ENCODE results near the gene VIPR2.

VIPR2 gene

DNA sequence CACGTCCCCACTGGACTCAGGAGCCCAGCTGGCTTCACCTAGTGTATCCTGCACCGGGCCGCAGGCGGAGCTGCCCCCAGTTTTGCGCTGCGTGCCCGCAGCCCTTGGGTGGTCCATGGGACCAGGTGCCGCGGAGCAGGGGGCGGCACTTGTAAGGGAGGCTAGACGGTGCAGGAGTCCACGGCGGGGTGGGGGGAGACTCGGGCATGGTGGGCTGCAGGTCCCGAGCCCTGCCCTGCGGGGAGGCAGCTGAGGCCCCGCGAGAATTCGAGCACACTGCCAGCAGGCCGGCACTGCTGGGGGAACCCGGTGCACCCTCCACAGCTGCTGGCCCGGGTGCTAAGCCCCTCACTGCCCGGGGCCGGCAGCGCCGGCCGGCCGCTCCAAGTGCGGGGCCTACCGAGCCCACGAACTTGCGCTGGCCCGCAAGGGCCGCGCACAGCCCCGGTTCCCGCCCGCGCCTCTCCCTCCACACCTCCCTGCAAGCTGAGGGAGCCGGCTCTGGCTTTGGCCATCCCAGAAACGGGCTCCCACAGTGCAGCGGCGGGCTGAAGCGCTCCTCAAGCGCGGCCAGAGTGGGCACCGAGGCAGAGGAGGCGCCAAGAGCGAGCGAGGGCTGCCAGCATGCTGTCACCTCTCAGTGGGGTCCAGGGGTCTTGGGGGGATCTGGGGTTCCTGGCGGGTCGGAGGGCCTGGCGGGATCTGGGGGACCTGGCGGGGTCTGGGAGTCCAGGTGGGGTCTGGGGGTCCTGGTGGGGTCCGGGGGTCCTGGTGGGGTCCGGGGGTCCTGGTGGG is 81.4 kb downstream of the VIPR2 start:
- peak; percentile 12 for DNase-seq

DNA sequence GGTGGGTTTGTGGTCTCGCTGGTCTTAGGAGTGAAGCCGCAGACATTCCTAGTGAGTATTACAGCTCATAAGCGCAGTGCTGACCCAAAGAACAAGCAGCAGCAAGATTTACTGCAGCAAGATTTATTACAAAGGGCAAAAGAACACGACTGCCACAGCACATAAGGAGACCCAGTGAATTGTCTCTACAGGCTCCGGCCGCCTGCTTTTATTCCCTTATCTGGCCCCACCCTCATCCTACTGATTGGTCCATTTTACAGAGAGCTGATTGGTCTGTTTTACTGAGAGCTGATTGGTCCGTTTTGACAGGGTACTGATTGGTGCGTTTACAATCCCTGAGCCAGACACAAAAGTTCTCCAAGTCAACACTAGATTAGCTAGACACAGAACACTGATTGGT is 82.1 kb downstream of the VIPR2 start:
- peak; percentile 12 for DNase-seq

DNA sequence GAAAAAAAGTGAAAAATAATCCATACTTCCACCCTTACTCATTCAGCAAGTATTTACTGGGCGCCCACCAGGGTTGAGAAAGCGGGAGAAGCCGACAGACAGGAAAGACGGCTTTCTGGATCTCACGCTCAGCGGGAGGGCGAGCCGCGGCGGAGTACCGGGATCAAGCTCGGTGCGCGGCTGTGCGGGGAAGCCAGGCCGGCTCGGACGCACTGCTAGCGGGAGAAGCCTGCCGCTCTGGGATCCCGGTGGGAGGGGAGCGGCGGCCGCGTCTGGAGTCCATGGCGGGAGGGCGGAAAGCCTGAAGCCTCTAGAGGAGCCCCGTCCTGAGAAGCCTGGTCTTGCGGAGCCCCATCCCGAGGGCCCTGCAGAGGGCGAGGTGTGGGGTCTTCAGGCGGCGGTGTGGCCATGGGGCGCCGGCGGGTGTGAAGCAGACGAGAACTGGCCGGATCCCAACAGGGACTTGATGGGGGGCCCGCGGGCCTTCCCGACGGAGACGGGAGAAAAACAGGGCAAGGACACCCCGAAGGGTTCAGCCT is 82.9 kb downstream of the VIPR2 start:
- peak; percentile 22 for DNase-seq

DNA sequence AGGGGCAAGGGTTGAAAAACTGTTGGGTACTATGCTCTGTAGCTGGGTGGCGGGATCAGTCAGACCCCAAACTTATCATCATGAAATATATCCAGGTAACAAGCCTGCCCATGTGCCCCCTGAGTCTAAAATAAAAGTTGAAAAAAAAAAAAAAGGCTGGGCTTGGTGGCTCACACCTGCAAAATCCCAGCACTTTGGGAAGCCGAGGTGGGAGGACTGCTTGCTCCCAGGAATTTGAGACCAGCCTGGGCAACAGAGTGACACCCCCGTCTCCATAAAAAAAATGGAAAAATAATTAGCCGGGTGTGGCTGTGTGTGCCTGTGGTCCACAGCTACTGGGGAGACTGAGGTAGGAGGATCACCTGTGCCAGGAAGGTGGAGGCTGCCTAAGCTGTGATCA is 83.5 kb downstream of the VIPR2 start:
- DNase-seq = no peak

DNA sequence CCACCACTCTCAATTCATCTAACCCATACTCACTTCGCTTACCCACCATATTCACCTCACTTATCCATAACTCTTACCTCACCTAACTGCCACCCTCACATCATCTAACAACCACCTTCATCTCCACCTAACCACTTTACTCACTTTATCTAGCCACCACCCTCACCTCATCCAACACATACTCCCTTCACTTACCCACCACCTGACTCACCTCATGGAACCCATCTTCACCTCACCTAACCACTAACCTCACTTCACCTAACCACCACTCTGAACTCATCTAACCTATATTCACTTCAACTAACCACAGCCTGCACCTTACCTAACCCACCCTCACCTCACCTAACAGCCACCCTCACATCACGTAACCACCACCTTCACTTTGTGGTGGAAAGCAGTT is 84.2 kb downstream of the VIPR2 start:
- DNase-seq = no peak

DNA sequence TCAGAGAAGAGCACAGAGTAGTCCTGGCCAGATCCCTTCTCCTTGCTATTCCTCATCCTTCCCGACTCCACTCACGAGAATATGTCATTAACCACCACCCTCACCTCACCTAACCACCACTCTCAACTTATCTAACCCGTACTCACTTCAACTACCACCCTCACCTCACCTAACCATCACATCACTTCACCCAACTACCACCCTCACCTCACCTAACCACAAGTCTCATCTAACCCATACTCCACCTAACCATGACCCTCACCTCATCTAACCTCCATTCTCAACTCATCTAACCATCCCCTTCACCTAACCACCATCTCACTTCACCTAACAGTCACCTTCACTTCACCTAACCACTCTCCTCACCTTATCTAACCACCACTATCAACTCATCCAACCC is 85.0 kb downstream of the VIPR2 start:
- DNase-seq = no peak

DNA sequence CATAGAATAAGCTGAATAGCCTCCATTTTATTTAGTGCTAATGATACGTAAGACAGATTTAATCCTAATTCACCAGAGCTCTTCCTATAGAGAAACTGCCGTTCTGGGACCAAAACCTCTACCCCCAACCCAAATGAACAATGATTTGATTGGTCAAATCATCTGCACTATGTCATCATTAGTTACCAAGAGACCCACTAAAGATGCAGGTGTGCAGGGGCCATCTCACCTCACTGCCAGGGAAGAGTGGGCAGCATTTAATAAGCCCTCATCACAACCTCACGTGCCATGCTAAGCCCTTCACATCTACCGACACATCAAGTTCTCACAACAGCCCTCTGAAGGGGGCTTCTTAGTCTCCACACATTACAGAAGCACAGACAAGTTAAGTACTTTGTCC is 87.0 kb downstream of the VIPR2 start:
- DNase-seq = no peak

DNA sequence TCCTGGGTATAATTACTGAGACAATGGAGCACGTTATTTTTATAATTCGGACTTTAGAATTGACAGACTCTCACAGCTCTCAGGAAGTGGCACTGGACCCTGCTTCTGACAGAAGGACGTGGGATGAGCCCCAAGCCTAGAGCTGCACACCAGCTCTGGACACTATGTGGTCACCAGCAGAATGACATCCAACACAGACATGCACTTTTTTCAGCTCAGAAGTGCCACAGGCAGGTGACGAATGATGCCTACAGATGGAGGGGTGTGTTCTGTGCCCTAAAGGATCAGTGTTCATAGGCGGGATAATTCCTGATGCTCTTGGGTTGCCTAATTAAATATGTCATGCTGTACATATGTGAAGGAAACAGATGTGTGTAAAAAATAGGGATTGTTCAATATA is 87.9 kb downstream of the VIPR2 start:
- DNase-seq = no peak

DNA sequence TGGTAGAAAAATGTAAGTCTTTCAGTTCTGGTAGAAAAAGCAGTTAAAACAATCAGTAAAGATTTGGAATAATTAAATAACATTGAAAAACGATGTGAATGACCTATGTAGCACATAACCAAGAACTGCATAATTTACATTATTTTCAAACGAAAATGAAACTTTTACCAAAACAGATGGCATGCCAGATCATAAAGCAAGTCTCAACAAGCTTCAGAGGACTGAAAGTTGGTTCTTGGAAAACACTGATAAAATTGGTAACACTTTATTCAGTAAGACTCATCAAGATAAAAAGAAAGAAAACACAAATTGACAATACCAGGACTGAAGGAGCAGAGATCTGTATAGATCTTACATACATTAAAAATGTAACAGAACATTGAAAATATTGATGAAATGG is 92.8 kb downstream of the VIPR2 start:
- DNase-seq = no peak

DNA sequence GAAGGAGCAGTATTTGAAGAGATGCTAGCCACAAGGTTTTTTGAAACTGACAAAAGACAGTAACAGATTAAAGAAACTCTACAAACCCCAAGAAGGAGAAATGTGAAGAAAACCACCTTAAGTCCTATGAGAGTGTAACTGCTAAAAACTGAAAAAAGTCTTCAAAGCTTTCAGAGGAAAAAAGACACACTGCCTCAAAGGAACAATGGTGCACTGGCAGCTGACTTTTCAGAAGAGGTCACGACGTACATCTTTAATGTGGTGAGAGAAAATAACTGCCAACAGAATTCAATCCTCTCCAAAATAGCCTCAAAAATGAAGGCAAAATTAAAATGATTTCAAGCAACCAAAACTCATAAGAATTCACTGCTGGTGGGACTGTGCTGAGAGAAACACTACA is 94.0 kb downstream of the VIPR2 start:
- DNase-seq = no peak

DNA sequence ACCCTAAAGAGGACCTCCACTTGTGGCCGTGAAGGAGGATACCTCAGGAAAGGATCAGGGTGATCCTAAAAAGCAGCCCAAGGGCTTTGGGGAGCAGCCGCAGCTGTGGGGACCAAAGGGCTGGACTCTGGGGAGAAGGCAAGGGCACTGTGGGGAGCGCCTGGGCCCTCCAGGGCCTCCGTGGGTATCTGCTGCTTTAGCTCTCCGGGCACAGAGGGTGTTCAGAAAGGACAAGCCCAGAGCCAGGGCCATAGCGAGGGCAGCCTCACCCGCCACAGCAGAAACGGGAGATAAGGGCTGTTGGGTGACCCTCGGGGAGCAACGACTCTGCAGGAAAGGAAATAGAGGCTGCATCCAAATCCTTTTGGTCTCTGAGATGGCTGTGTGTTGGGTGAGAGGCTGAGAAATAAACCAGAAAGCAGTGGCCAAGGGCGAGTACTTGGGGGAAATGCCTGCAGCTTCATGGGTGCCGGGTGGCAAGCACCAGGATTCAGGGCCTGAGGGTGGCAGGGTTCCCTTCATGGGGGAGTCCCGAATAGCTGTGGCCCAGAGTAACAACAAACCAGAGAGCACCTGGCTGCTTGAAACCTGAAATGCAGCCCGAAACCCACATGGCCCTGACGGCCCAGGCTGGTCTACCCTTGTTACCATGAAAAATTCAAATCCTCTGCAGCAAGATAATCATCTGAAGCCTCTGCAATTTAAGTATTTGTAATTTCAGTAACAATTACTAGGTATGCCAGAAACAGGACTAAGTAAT is 95.2 kb downstream of the VIPR2 start:
- DNase-seq = peak; percentile 11

DNA sequence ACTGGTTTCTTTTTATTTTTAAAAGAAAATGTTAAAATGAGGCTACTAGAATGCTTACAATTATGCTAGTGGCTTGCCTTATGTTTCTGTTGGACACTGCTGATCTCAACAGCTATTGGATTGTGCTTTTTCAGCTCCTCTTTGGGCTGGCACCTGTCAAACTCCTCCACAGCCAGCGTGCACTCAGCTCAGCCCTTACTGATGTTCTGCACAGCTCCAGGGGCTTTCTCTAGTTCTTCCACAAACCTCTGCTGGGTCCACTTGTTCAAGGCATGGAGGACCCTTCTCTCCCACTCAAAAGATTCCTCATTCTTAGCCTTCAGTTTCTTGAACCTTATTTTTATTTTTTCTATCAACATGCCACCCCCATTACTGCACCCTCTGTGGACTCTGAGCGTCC is 96.0 kb downstream of the VIPR2 start:
- DNase-seq = no peak

DNA sequence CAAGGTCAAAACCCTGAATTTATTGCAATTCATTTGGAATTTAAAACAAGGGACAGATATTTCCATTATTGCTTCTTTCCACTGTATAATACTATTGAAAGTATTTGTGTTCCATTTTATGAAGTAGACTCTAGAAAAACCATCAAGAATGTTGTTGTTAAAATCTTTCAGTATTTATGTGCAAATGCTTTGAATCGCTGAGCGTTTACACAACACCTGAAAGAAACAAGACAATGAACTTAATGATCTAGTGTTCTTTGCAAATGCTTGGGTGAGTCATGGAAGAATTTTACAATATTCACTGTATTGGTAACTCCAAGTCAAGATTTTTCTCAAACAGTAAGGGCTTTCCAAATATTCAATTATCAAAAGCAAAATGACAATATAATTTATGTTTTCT is 97.1 kb downstream of the VIPR2 start:
- DNase-seq = no peak

DNA sequence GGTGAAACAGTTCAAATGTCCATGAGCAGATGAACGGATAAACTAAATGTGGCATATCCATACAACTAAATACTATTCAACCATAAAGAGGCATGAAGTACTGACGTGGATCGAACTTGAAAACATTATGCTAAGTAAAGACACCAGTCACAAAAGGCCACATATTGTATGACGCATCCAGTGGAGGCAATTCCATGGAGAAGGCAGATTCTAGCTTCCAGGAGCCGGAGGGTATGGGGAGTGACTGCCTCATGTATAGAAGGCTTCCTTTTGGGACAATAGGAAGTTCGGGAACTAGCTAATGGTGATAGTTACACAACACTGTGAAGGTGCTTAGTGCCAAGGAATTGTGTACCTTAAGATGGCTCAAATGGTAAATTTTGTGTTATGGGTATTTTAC is 98.4 kb downstream of the VIPR2 start:
- DNase-seq = no peak

DNA sequence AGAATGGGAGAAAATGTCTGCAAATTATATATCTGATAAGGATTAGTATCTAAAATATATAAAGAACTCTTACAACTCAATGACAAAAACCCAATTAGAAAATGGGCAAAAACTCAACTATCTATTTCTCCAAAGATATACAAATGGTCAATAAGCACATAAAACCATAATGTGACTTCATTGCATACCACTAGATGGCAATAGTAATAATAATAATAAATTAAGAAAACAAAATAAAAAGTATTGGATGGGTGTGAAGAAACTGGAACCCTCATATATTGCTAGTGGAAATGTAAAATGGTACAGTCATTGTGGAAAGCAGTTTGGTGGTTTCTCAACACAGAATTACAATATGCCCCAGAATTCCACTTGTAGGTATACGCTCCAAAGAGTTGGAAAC is 98.8 kb downstream of the VIPR2 start:
- no peak for DNase-seq

DNA sequence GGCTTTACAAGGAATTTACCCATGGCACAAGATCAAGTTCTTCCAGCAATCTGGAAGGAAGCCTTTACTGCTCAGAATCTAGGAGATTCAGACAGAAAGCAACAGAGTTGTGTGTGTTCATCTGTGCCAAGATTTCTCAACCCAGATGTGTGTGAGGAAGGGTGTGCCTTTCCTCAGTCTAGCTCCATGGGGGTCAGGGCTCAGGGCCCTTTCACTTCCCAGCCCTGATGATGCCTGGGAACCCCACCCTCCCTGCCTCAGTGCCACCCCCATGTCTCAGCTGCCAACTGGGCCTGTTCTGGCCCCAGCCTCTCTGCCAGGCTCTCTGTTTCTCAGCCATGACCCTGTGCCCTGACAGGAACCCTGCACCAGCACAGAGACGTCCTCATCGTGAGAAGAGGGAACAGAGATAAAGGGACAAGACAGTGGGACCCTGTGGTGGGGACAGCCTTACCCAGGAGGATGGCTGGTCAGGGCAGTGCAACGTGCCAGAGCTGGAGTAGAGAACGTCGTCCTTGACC is 102.0 kb downstream of the VIPR2 start:
- DNase-seq = no peak

DNA sequence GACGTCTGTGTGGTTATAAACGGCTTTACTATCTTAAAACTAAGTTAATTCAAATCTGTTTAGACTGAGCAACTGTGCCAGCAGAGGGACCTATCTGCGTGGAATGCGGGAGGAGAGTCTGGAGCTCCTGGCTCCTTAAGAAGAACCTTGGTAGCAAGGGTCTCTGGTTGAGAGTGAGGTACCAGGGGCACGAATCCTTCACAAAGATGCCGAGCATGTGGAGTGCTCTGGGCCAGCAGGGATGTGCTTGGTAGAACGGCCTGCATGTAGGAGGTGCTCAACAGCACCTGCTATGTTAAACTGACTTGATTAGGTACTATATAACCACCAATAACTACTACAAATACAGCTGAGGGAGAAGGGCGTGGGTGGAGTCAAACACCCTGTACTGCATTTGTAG is 102.6 kb downstream of the VIPR2 start:
- DNase-seq = no peak

DNA sequence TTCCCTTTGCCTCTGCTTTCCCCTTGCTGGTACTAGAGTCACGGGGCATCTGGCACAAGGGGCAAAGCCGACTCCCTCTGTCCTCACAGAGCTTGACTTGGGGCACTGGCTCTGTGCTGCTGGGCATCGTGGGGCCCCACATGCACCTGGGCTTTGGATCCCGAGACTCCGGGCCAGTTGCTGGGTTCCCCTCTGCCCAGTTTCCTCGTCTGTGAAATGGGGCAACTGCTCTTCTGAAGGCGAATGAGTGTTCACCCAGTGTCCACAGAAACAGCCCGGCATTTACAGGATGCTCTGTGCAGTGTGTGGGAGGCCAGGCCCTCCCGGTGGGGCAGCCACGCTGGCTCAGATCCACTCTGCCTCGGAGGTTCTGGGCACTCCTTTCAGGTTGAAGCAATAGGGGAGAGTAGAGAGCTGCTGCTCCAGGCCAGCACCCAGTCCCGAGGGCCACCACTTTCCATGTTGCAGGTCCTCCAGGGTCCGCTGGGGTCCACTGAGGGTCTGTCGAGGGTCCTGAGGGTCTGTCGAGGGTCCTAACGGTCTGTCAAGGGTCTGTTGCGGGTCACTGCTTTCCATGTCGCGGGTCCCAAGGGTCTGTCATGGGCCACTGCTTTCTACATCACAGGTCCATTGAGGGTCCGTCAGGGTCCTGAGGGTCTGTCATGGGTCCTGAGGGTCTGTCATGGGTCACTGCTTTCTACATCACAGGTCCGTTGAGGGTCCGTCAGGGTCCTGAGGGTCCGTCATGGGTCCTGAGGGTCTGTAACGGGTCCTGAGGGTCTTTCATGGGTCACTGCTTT is 103.6 kb downstream of the VIPR2 start:
- peak; percentile 21 for DNase-seq

DNA sequence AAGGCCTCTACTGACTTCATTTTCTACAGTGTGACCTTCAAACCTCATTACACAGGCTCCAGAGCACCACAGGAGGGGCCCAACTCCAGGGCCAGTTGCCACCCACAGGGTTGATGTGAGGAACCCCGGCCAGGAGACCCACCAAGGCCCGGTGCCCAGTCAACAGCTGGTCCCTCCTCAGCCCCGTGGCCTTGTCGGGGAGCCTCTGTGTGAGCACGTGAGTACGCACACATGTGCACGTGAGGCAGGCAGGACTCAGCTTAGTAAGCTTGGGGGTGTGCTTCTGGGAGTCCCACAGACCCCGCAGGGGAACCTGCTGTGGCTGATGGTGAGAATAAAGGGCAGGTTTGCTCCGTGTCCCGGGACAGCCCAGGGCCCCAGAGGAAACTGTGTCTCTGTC is 104.5 kb downstream of the VIPR2 start:
- peak; percentile 18 for DNase-seq

DNA sequence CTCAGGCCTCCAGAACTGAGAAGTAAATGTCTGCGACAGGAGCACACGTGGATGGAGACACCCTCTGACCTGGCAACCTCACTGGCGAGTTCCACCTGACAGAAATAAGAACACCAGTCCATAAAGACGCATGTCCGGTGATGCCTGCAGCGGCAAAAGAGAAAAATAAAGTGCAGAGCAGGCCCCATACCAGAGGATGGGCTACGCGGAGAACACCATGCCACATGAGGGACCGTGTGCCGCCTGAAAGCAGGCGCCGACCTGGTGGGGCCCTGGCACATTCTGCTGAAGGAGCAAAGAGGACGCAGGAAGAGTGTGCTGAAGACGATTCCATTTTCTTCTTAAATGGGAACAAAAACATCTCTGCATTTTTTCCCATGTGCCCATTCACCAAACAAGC is 105.0 kb downstream of the VIPR2 start:
- no peak for DNase-seq

DNA sequence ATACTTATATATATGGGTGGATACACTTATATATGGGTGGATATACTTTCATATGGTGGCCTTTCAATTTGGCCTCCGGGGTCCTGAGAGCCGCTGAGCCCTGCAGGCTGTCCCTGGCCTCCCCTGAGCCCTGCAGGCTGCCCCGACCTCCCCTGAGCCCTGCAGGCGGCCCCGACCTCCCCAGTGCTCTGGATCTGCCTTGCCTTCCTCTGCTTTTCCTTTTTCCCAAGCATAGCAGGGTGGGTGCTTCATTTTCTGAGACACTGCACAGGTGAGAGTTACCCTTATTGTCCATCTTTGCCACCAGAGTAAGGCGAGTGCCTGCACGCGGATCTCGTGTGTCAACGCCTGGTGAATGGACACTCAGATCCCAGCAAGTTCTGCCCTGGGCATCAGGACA is 106.6 kb downstream of the VIPR2 start:
- DNase-seq = no peak

DNA sequence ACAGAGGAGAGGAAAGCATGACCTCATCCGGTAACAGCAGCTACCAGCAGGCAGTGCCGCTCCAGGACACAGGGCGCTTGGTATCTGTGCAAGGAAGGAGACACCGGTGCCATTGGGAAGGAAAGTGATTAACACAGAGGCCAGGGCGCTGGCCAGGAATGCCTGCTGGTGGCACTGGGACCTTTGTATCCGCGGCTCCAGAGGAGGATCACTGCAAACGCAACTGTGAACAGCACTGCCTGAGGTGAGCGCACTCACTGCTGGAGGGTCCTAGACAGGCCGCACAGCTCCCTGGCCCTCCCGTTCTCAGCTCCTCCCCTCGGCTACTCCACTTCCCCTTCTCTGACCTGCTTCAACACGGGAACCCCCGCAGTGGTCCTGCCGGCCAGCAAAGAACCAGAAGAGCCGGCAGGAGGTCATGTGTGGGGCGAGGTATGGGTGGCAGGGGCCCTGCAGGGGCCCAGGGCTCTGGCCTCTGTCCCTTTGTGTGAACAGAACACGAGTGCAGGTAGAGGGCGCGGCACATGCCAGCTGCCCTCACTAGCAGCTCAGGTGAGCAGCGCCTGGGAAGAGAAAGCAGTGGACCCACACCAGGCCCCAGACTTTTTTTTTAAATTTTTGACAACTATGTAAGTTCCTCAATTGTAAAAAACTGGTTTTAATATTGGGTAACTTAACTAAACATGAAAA is 107.6 kb downstream of the VIPR2 start:
- DNase-seq = no peak

Measured in activated CD4-positive, CD25-positive, alpha-beta regulatory T cell treated with anti-CD3 and anti-CD28 coated beads, Interleukin-2, amount 50 U/mL, for 72 hours (primary cell).